ENCODE measurements around the gene A1CF. TPM values are rescaled to one million over a fixed set of nuclear protein-coding genes. Genes with fewer than 3 reads are reported as not detected.

A1CF gene
- total and polyA plus RNA-seq, 12 donors: 0.04 to 0.07 (median 0.04) TPM; not detected in 9

GRCh38 chr10:50876429-50876828 lies 9.0 kb downstream of the A1CF start:
- DNase-seq: no peak
- H3K27me3 ChIP-seq: no peaks in the 10 kb centered on the region
- no peaks in the 10 kb centered on the region for H3K9me3 ChIP-seq (replicated peaks in 1 of 3)
- intact Hi-C loops (cut with DNase I): no loop called here
- no peak overlapping the region for H3K27ac ChIP-seq
- no peak overlapping the region for H3K4me3 ChIP-seq
- H3K36me3 ChIP-seq (replicated peaks in 1 of 2): no peaks in the 10 kb centered on the region
- no peak for TF ChIP-seq CTCF (IDR thresholded peaks at IDR 0.05)
- 81 to 92% (median 89%) methylated on average over 2 of the region's 2 CpGs for WGBS, 4 donors
- H3K4me1 ChIP-seq (replicated peaks in 1 of 2): no peaks in the 10 kb centered on the region

- Histone ChIP-seq H3K4me1 (replicated peaks in 1 of 2) (no peaks in the 10 kb centered on the region), H3K9me3 (replicated peaks in 1 of 3) (peaks cover 0 to 9% (median 0%) of the 10 kb centered on the region in 3 donors), H3K27me3 (no peaks in the 10 kb centered on the region), H3K4me3 (no peak overlapping the region), H3K27ac (no peak overlapping the region), H3K36me3 (replicated peaks in 1 of 2) (no peaks in the 10 kb centered on the region)
- DNase-seq: no peak
- 65 to 74% (median 69%) methylated on average over 5 of the region's 5 CpGs for WGBS, 4 donors
- intact Hi-C loops (cut with DNase I): no loop called here
- no peak for TF ChIP-seq POLR2A (IDR thresholded peaks at IDR 0.05)
Observed at GRCh38 chr10:50874723-50875122, 10.7 kb downstream of the A1CF start.

DNA sequence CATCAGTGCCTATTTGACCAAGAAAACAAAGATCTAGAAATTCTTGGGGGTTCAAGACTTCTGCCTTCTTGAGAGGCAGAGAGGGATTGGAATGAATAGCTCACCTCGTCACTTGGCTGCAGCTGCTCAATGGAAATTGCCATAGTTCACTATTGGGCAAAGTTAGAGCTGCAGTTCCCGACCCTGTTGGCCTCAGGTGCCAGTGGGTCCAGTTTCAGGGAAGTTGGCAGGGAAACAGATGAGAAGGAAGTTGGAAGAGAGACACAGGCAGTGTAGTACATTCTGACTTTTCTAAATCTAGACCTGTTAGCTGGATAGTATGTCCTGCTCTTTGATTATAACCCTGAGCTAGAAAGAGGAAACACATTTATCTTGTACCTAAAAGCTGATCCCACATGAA lies 19.1 kb downstream of the A1CF start:
- H3K4me1 ChIP-seq (replicated peaks in 1 of 2): no peaks in the 10 kb centered on the region
- peaks cover 7% of the 10 kb centered on the region for H3K27me3 ChIP-seq
- no peak for DNase-seq
- TF ChIP-seq POLR2A (IDR thresholded peaks at IDR 0.05): no peak
- TF ChIP-seq CTCF (IDR thresholded peaks at IDR 0.05): no peak
- intact Hi-C loops (cut with DNase I): no loop called here
- H3K9me3 ChIP-seq (replicated peaks in 1 of 3): peaks cover 0 to 9% (median 0%) of the 10 kb centered on the region in 3 donors
- H3K36me3 ChIP-seq (replicated peaks in 1 of 2): no peaks in the 10 kb centered on the region
- H3K4me3 ChIP-seq: no peak overlapping the region
- H3K27ac ChIP-seq: no peak overlapping the region
- WGBS, 4 donors: 32 to 62% (median 58%) methylated on average over 2 of the region's 2 CpGs

DNA sequence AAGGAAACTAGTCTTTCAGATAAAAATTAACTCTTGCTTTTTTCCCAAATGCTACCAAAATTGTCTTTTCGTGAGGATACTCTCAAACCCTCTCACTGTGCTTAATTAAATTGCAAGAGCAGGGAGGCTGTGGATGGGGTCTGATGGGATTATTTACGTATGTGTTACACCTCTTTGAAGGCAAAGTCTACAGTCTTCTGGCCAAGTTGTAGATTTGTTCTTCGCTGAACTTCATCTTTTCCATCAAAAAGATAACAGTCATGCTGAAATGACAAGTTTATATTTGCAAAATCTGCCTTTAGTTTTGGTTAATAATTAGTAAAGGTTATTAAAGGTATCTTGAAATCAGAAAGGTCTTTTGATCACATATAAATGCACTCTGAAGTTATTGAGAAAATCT lies 22.7 kb downstream of the A1CF start:
- Histone ChIP-seq H3K36me3 (replicated peaks in 1 of 2) (no peaks in the 10 kb centered on the region), H3K27ac (no peak overlapping the region), H3K4me1 (replicated peaks in 1 of 2) (no peaks in the 10 kb centered on the region), H3K9me3 (replicated peaks in 1 of 3) (no peaks in the 10 kb centered on the region), H3K4me3 (no peak overlapping the region), H3K27me3 (peaks cover 2% of the 10 kb centered on the region)
- WGBS, 4 donors: 57 to 72% (median 67%) methylated on average over 3 of the region's 3 CpGs
- no peak for DNase-seq
- intact Hi-C loops (cut with DNase I): no loop called here
- TF ChIP-seq POLR2A (IDR thresholded peaks at IDR 0.05): no peak
- TF ChIP-seq CTCF (IDR thresholded peaks at IDR 0.05): no peak

GRCh38 chr10:50861370-50861769 lies 24.1 kb downstream of the A1CF start:
- Histone ChIP-seq H3K27me3 (no peaks in the 10 kb centered on the region), H3K27ac (no peak overlapping the region), H3K4me1 (replicated peaks in 1 of 2) (no peaks in the 10 kb centered on the region), H3K9me3 (replicated peaks in 1 of 3) (no peaks in the 10 kb centered on the region), H3K4me3 (no peak overlapping the region), H3K36me3 (replicated peaks in 1 of 2) (no peaks in the 10 kb centered on the region)
- intact Hi-C loops (cut with DNase I): no loop called here
- TF ChIP-seq CTCF (IDR thresholded peaks at IDR 0.05) (no peak), POLR2A (IDR thresholded peaks at IDR 0.05) (no peak)
- no peak for DNase-seq
